Natural killer cell treated with Interleukin-12 subunit alpha and Interleukin-12 subunit beta and Interleukin-15 and Interleukin-18, amount 100 ng/mL, for 72 hours (primary cell): Measurements from ENCODE around the gene CACNA2D3. TPM values are rescaled to one million over a fixed set of nuclear protein-coding genes. Genes with fewer than 3 reads are reported as not detected.
"Not testable (repeated sequence)": the region's sequence is repeated elsewhere in the genome, so short reads cannot be mapped to it uniquely, and the experiment has no call there.

Experiments
- ATAC-seq, 2 donors: fragments of 150-1000 bp; cut with Tn5 transposase in 1 of 2; sonication (Bioruptor Pico), chemical (Tn5 transposase) in 1 of 2; 2 replicates each; pipeline ENCODE4 v1.10.0; 2021
- DNase-seq: peaks from one replicate; pipeline ENCODE4 v3.0.0; 2022; ENCODE audit warnings: low spot score
- H3K27ac Mint-ChIP-seq, 2 donors: 1 replicate in 1 of 2; 2 replicates in 1 of 2; pipeline ENCODE4 v1.8.0; 2022; ENCODE audit warnings: mixed read lengths in 2 of 2, mild to moderate bottlenecking in 1 of 2, moderate library complexity in 1 of 2
- H3K27me3 Mint-ChIP-seq, 2 donors: 1 replicate in 1 of 2; 2 replicates in 1 of 2; pipeline ENCODE4 v1.8.0; 2022; ENCODE audit warnings: mixed read lengths in 2 of 2
- H3K36me3 Mint-ChIP-seq: one replicate; pipeline ENCODE4 v1.8.0; 2022; ENCODE audit warnings: mixed read lengths
- H3K4me1 Mint-ChIP-seq, 2 donors: 1 replicate in 1 of 2; 2 replicates in 1 of 2; pipeline ENCODE4 v1.8.0; 2022; ENCODE audit warnings: low read depth in 2 of 2, mixed read lengths in 2 of 2, mild to moderate bottlenecking in 1 of 2
- H3K4me3 Mint-ChIP-seq: one replicate; pipeline ENCODE4 v1.8.0; 2022; ENCODE audit warnings: mixed read lengths
- H3K9me3 Mint-ChIP-seq: 2 replicates; pipeline ENCODE4 v1.8.0; 2022; ENCODE audit warnings: mixed read lengths
- total RNA-seq, 2 donors: library from RNA; stranded (reverse); gene quantifications; one replicate each; pipeline ENCODE4 v1.2.3, GENCODE V29; 2022

Gene CACNA2D3
- total RNA-seq, 2 donors from 2014 or later, result not detected

- peaks cover 9% of the 10 kb centered on the region for H3K9me3 Mint-ChIP-seq
- H3K27me3 Mint-ChIP-seq, result no peaks in the 10 kb centered on the region
Observed at GRCh38 chr3:54608041-54608440, 485.7 kb downstream of the CACNA2D3 start.

GRCh38 chr3:54619053-54619452 is 496.7 kb downstream of the CACNA2D3 start:
- H3K27ac Mint-ChIP-seq, result no peak overlapping the region
- peaks cover 16% of the 10 kb centered on the region for H3K9me3 Mint-ChIP-seq
- no peaks in the 10 kb centered on the region for H3K27me3 Mint-ChIP-seq
- no peaks in the 10 kb centered on the region for H3K36me3 Mint-ChIP-seq
- H3K4me1 Mint-ChIP-seq, result peaks cover 0 to 3% of the 10 kb centered on the region in 2 donors
- H3K4me3 Mint-ChIP-seq, result no peak overlapping the region
- DNase-seq (no peak), ATAC-seq (no peak)

More at GRCh38 chr3:54608041-54608440, 485.7 kb downstream of the CACNA2D3 start:
- H3K27ac Mint-ChIP-seq, result no peak overlapping the region
- ATAC-seq (no peak), DNase-seq (no peak)
- H3K36me3 Mint-ChIP-seq, result no peaks in the 10 kb centered on the region
- no peak overlapping the region for H3K4me3 Mint-ChIP-seq
- no peaks in the 10 kb centered on the region for H3K4me1 Mint-ChIP-seq

- ATAC-seq (no peak), DNase-seq (no peak)
- H3K9me3 Mint-ChIP-seq, result peaks cover 13% of the 10 kb centered on the region
- H3K4me1 Mint-ChIP-seq, result peaks cover 0 to 3% of the 10 kb centered on the region in 2 donors
- no peak overlapping the region for H3K4me3 Mint-ChIP-seq
- H3K27me3 Mint-ChIP-seq, result no peaks in the 10 kb centered on the region
- H3K36me3 Mint-ChIP-seq, result no peaks in the 10 kb centered on the region
- no peak overlapping the region for H3K27ac Mint-ChIP-seq
Observed at GRCh38 chr3:54619531-54619930, 497.2 kb downstream of the CACNA2D3 start.

GRCh38 chr3:54621184-54621583 is 498.8 kb downstream of the CACNA2D3 start:
- peaks cover 0 to 3% of the 10 kb centered on the region in 2 donors for H3K4me1 Mint-ChIP-seq
- no peak overlapping the region for H3K4me3 Mint-ChIP-seq
- no peaks in the 10 kb centered on the region for H3K27me3 Mint-ChIP-seq
- peaks cover 7% of the 10 kb centered on the region for H3K9me3 Mint-ChIP-seq
- no peaks in the 10 kb centered on the region for H3K36me3 Mint-ChIP-seq
- DNase-seq, result no peak
- no peak overlapping the region for H3K27ac Mint-ChIP-seq
- no peak for ATAC-seq

GRCh38 chr3:54622678-54623077 is 500.3 kb downstream of the CACNA2D3 start:
- H3K4me1 Mint-ChIP-seq, result peaks cover 0 to 3% of the 10 kb centered on the region in 2 donors
- H3K36me3 Mint-ChIP-seq, result no peaks in the 10 kb centered on the region
- no peak overlapping the region for H3K27ac Mint-ChIP-seq
- no peak for DNase-seq
- no peak for ATAC-seq
- H3K4me3 Mint-ChIP-seq, result no peak overlapping the region
- peaks cover 7% of the 10 kb centered on the region for H3K9me3 Mint-ChIP-seq
- H3K27me3 Mint-ChIP-seq, result no peaks in the 10 kb centered on the region

GRCh38 chr3:54625805-54626787 is 503.7 kb downstream of the CACNA2D3 start:
- Mint-ChIP-seq H3K4me1 (no peaks in the 10 kb centered on the region), H3K9me3 (peaks cover 3% of the 10 kb centered on the region), H3K36me3 (no peaks in the 10 kb centered on the region), H3K4me3 (no peak overlapping the region), H3K27ac (no peak overlapping the region), H3K27me3 (no peaks in the 10 kb centered on the region)
- ATAC-seq (no peak), DNase-seq (no peak)

- DNase-seq, result no peak
Observed at GRCh38 chr3:54628888-54629441, 506.6 kb downstream of the CACNA2D3 start.

GRCh38 chr3:54630101-54630623 is 507.8 kb downstream of the CACNA2D3 start:
- no peak overlapping the region for H3K27ac Mint-ChIP-seq
- peaks cover 7% of the 10 kb centered on the region for H3K9me3 Mint-ChIP-seq
- ATAC-seq (no peak), DNase-seq (no peak)
- H3K4me3 Mint-ChIP-seq, result no peak overlapping the region
- peaks cover 0 to 4% of the 10 kb centered on the region in 2 donors for H3K27me3 Mint-ChIP-seq
- no peaks in the 10 kb centered on the region for H3K36me3 Mint-ChIP-seq
- H3K4me1 Mint-ChIP-seq, result no peaks in the 10 kb centered on the region

More at GRCh38 chr3:54628888-54629441, 506.6 kb downstream of the CACNA2D3 start:
- ATAC-seq, result no peak
- Mint-ChIP-seq H3K36me3 (no peaks in the 10 kb centered on the region), H3K27me3 (no peaks in the 10 kb centered on the region), H3K4me3 (no peak overlapping the region), H3K4me1 (no peaks in the 10 kb centered on the region), H3K27ac (no peak overlapping the region), H3K9me3 (peaks cover 3% of the 10 kb centered on the region)

- not testable (repeated sequence) for H3K36me3 Mint-ChIP-seq, DNase-seq, H3K27me3 Mint-ChIP-seq, H3K9me3 Mint-ChIP-seq, H3K4me1 Mint-ChIP-seq, H3K4me3 Mint-ChIP-seq, ATAC-seq, H3K27ac Mint-ChIP-seq
Observed at GRCh38 chr3:54631001-54631400, 508.6 kb downstream of the CACNA2D3 start.

GRCh38 chr3:54631516-54632325 is 509.4 kb downstream of the CACNA2D3 start:
- H3K4me1 Mint-ChIP-seq, result no peaks in the 10 kb centered on the region
- peaks cover 7% of the 10 kb centered on the region for H3K9me3 Mint-ChIP-seq
- no peak overlapping the region for H3K4me3 Mint-ChIP-seq
- no peaks in the 10 kb centered on the region for H3K36me3 Mint-ChIP-seq
- no peak for ATAC-seq
- H3K27me3 Mint-ChIP-seq, result peaks cover 0 to 4% of the 10 kb centered on the region in 2 donors
- no peak for DNase-seq
- no peak overlapping the region for H3K27ac Mint-ChIP-seq

- no peak overlapping the region for H3K27ac Mint-ChIP-seq
- no peak overlapping the region for H3K4me3 Mint-ChIP-seq
- peaks cover 0 to 4% of the 10 kb centered on the region in 2 donors for H3K27me3 Mint-ChIP-seq
- DNase-seq, result no peak
- no peaks in the 10 kb centered on the region for H3K4me1 Mint-ChIP-seq
- no peak for ATAC-seq
- H3K36me3 Mint-ChIP-seq, result no peaks in the 10 kb centered on the region
- H3K9me3 Mint-ChIP-seq, result peaks cover 4% of the 10 kb centered on the region
Observed at GRCh38 chr3:54632326-54632665, 509.9 kb downstream of the CACNA2D3 start.

GRCh38 chr3:54632834-54633233 is 510.5 kb downstream of the CACNA2D3 start:
- peaks cover 0 to 7% of the 10 kb centered on the region in 2 donors for H3K27me3 Mint-ChIP-seq
- peaks cover 4% of the 10 kb centered on the region for H3K9me3 Mint-ChIP-seq
- DNase-seq, result no peak
- H3K27ac Mint-ChIP-seq, result no peak overlapping the region
- H3K36me3 Mint-ChIP-seq, result no peaks in the 10 kb centered on the region
- H3K4me1 Mint-ChIP-seq, result no peaks in the 10 kb centered on the region
- ATAC-seq, result no peak
- no peak overlapping the region for H3K4me3 Mint-ChIP-seq

- no peak for DNase-seq
- H3K9me3 Mint-ChIP-seq, result peaks cover 5% of the 10 kb centered on the region
- peaks cover 0 to 11% of the 10 kb centered on the region in 2 donors for H3K27me3 Mint-ChIP-seq
- no peak overlapping the region for H3K27ac Mint-ChIP-seq
- ATAC-seq, result no peak
- no peaks in the 10 kb centered on the region for H3K4me1 Mint-ChIP-seq
- no peak overlapping the region for H3K4me3 Mint-ChIP-seq
- H3K36me3 Mint-ChIP-seq, result peaks cover 2% of the 10 kb centered on the region
Observed at GRCh38 chr3:54633444-54634121, 511.2 kb downstream of the CACNA2D3 start.
